Limb (tissue), 2 donors: ENCODE data around the gene ROBO1.

Source experiments
- DNase-seq, 2 donors: peaks; one replicate each; pipeline ENCODE4 v3.0.0-alpha.2; 2016; ENCODE audit errors: extremely low spot score in 2 of 2

ROBO1 gene

DNA sequence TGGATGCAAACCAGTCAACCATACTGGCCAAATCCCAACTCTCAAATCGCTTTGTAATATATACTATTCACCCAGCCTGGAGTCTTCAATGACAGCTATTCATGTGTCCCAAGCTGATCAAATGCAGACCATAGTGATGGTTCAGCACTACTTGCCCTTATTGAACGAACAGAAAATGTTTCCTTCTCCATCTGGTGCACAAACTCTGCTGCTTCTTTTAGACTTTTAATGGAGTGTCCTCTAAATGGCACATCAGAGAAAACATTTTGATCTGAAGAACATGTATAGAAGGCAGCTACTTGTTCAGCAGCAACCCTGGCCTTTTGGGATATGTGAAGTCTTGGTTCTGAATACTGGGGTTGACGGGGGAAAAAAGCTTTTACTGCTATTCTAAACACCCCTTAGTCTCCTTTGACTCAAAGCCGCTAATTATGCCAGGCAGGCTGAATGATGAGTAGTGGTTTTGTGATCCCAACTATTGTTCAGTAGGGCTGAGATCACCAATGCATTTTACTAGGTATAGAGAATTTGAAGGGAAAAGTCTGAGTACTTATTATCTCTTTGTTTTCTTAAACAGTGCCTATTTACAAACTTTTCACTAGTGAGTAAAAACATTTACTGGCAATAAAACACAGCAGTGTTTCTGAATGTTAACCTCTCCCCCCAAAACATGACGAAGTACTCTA, 781.2 kb downstream of the ROBO1 start:
- no peak for DNase-seq

DNA sequence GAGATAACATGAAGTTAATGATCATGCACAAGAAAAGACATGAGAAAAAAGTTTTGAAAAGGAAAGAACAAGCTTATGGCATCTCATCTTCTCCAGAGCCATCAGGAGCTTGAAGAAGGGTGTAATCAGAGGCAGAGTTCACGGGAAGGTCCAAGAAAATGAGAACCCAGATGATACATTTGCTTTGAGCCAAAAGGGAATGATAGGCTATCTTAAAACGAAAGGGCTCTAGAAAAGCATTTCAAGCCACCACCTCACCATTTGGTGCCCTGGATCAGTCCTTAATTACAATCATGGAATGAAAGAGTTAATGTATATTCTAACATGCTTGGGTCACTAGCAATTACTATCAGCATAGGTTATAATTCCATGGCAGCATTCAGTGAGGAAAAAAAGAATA, 781.8 kb downstream of the ROBO1 start:
- DNase-seq = no peak

DNA sequence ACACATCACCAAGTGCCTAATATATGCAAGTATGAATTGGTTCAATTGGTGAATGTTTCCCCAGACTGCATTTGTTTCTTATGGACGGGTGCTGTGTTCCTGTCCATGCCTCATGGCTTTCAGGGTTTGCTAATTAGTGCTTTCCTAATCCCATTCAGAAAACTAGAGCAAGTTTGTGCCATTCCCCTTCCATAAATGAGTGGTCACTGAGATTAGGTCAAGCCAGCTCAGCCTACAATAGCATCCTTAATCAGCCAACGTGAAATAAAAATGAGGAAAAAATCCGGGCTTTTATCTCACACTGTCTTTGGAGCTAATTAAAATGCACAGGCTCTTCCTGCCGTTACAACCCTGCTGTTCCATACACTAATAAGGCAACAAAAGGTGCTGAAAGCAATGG, 788.8 kb downstream of the ROBO1 start:
- no peak for DNase-seq

- no peak for DNase-seq
Observed at GRCh38 chr3:78978037-78978436, 789.8 kb downstream of the ROBO1 start.

DNA sequence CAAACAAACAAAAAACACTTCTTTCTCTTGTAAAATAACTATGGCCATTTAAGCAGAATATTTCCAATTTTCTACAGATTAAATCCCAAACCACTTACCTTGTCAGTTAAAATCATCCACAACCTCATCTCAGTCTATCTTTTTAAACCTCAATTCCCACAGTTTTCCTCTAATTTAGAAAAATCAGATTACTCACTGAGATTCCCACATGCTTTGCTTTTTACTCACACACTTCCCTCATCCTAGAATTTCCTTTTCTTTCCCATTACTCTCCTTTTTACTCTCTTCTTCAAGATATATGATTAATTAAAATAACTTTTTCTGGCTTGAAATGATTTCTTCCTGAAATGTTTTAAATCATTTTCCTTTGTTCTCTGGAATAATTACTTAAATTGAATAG, 790.7 kb downstream of the ROBO1 start:
- DNase-seq = no peak

GRCh38 chr3:78976200-78976599, 791.6 kb downstream of the ROBO1 start:
- no peak for DNase-seq

DNA sequence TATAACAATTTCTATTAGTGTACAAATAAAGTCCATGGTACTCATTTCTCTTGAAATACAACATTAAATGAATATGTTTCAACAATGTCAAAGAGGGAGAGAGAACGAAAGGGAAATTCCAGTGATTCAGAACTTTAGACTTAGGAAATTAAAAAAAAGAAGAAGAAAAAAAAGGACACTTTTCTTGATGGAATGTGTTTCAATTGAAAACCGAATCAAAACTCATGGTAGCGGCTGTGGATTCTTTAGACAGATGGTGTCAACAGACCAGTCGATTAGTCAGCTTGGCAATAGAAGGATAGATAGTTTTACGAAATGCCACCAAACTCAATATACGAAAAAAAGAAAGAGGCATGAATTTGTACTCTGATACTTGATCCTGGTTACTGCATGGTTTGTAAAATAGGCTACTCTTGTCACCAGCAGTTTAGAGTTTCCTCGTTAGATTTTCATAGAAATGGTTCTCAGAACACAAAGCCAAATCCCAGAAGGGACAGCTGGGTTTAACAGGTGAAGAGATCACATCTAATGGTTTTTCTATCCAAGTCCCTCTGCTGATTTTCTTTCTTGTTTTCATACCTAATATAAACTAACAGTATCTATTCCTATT, 793.5 kb downstream of the ROBO1 start:
- no peak for DNase-seq

- DNase-seq = no peak
Observed at GRCh38 chr3:78972617-78973301, 795.0 kb downstream of the ROBO1 start.

DNA sequence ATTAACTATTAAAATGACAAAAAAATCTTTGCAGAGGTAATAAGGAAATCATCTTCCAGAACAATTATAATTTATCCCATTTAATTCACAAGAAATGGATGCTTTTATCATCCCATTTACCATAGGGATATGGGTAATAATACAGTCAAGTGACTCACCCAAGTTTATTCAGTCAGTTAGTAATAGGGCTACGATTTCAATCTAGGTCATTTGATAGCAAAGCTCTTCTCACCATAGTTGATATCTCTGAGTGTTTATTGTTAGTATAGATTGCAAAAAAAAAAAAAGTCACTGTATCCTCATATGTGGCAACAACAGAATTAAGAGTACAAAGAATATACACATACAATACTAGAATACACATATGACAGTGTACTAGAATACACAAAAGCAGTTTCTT, 797.1 kb downstream of the ROBO1 start:
- DNase-seq = no peak

- peak in 1 of 2 donors; percentile 38 for DNase-seq
Observed at GRCh38 chr3:78969483-78969882, 798.3 kb downstream of the ROBO1 start.

DNA sequence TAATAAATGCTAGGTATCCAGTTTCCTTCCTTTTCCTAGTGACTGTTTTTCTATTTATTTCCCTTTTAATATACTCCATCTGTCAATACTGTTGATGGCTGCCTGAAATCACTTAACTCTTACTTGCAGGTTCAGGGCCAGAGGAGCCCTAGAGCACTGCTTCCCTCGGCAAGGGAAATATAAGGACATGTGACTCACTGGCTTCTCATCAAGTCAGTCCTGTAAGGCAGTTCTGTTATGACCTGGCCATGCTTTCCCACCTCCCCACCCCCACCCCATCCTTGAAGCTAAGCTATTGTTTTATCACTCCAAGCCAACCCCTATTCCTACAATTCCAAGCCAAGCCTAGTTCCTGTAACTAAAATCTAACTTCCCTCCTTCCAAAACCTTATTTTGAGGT, 800.7 kb downstream of the ROBO1 start:
- DNase-seq = no peak

GRCh38 chr3:78963771-78964170, 804.0 kb downstream of the ROBO1 start:
- no peak for DNase-seq

DNA sequence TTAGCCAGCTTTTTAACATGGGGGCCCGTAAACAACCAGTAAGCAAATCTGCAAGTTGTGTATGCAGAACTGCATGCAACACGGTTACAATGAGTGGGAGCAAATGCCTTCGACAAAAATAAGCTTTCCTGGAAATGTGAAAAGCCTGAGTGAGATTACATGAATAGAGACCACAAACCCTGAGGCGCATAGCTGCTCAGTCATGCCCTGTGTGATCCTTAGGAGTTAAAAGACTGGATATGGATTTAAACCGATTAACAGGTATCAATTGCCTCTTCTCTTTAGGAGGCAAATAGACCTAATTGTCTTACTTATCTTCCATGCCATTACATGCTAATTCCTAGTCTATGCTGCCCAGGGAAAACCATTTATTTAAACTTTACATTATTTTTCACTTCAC, 810.3 kb downstream of the ROBO1 start:
- no peak for DNase-seq

DNA sequence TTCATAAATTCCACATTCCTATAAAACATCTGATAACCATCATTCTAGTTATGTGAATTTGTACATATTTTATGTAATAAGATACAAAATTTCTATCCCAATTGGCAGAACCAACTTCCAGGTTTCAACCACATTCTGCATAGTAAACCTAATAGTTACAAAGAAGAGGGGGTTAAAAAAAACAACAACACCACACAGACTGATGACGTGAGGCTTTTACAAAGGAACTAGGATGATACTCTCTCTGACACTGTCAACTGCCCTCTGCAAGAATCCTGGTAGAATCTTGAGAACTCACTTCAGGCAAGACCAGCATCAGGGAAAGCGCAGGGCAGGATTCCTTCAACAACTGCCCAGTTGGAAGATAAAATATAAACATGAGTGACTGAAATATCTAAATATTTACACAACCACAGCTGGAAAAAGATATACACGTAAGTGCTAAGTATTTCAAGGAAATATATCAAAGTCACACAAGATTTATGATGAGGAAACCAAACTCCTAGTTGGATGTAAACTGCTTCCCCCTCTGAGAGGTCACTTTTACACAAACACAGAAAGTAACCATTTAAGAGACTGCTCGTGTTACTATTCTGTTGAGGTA, 816.4 kb downstream of the ROBO1 start:
- no peak for DNase-seq

DNA sequence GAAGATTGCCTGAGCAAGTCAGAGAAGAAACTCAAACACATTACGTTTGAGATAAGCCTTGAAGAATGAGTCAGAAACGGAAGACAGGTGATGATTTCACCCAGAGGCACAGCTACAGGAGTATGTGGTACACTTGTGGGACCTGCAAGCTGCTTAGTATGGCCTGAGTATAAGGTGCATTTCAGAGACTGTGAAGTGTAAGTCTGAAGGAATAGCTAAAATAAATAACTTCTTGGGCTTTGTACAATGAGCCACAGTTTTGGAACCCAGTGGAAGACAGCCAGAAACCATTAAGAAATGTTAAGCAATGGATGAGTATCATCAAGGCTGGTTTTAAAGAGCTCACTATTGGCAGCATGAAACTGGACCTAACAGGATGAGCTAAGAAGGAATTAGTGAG, 826.2 kb downstream of the ROBO1 start:
- DNase-seq = no peak

- DNase-seq = no peak
Observed at GRCh38 chr3:78940626-78941025, 827.2 kb downstream of the ROBO1 start.

GRCh38 chr3:78940128-78940527, 827.7 kb downstream of the ROBO1 start:
- DNase-seq = no peak

DNA sequence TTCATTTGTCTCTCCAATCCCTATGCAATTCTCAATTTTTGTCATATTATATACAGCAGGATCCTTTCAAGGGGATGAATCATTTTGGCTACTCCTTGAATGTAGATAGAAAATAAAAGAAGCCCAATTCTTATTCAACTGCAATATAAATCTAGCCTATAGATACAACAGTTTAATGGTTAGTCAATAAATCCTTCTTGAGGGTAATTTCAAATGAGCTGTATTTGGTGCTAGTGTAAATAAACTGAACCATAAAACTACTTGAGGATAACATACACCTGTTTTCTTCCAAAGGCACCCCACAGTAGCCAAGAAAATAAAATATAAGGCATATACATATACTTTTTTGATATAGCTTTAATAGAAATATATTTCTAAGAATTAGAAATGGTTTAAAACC, 830.3 kb downstream of the ROBO1 start:
- DNase-seq = no peak

GRCh38 chr3:78927759-78928158, 840.0 kb downstream of the ROBO1 start:
- DNase-seq = no peak

- no peak for DNase-seq
Observed at GRCh38 chr3:78926523-78926922, 841.3 kb downstream of the ROBO1 start.

GRCh38 chr3:78924711-78925110, 843.1 kb downstream of the ROBO1 start:
- DNase-seq = no peak

DNA sequence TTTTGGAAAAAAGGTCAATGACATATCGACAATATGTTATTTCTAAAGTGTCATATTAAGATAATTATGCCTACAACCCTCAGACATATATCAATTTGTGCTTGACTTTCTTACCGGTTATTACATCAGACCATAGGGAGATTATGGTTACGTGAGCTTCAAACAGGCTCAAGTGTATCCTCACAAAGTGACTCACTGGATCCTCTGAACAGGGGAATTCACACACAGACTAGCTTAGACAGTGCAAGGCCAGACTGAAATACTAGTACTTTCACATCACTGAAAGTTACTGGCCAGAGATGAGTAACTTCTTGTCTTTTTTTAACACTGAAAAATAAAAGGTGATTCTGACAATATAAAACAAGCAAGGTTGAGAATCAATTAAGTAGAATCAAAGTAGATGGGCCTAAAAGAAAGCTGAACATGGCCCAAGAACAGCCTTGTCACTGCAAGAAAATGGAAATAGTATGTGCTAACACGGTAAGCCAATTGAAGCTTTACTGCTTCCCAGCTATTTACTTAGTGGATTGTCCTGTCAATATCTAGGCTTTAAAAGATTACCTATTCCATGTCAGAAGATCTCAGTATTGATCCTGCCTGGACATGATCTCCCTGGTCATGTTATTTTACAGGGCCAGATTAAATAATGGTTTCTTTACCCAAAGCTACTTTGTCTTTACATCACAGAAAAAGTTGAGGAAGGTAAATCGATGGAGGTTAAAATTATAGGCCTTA, 848.6 kb downstream of the ROBO1 start:
- DNase-seq = no peak
